ENCODE measurements around the gene DCAF11.

DCAF11 gene

DNA sequence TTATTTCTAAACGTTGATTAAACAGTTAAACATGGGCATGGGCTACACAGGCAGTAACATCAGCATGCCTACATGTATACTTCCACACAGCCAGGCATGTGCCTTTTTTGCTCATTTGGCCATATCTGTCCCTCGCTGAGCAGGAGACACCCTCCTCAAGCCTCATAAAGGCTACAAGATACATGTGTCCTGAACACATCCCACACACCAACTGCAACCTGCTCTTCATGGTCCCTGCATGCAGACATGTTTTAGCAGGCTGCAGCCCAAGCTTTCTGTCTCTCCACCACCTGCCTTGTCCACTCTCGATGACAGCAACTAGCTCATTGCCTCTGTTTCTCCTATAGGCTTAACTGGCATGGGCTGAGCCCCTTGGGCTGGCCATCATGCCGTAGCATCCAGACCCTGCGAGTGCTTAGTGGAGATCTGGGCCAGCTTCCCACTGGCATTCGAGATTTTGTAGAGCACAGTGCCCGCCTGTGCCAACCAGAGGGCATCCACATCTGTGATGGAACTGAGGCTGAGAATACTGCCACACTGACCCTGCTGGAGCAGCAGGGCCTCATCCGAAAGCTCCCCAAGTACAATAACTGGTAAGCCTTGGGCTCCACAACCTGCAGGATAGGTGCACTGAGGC lies 17.9 kb upstream of the DCAF11 start:
- no peak overlapping the region for H3K27ac ChIP-seq (ENCODE audit: extremely low read depth, low read depth, low read length)
- POLR2A ChIA-PET, result interaction anchor here (1.9 kb wide), 1 partner anchor 17 kb away, joined by 6 read pairs; the partner anchor contains the start of genes DCAF11 and NRL
- H3K9me3 ChIP-seq (ENCODE audit: control insufficient read depth, insufficient read depth, low read depth, low read length), result no peaks in the 10 kb centered on the region
- peak; percentile 43; the same call in 1 of the 2 replicates for TF ChIP-seq ZNF600 (tag by site-specific recombination; IDR thresholded peaks at IDR 0.05)
- TF ChIP-seq, protein P1, sequence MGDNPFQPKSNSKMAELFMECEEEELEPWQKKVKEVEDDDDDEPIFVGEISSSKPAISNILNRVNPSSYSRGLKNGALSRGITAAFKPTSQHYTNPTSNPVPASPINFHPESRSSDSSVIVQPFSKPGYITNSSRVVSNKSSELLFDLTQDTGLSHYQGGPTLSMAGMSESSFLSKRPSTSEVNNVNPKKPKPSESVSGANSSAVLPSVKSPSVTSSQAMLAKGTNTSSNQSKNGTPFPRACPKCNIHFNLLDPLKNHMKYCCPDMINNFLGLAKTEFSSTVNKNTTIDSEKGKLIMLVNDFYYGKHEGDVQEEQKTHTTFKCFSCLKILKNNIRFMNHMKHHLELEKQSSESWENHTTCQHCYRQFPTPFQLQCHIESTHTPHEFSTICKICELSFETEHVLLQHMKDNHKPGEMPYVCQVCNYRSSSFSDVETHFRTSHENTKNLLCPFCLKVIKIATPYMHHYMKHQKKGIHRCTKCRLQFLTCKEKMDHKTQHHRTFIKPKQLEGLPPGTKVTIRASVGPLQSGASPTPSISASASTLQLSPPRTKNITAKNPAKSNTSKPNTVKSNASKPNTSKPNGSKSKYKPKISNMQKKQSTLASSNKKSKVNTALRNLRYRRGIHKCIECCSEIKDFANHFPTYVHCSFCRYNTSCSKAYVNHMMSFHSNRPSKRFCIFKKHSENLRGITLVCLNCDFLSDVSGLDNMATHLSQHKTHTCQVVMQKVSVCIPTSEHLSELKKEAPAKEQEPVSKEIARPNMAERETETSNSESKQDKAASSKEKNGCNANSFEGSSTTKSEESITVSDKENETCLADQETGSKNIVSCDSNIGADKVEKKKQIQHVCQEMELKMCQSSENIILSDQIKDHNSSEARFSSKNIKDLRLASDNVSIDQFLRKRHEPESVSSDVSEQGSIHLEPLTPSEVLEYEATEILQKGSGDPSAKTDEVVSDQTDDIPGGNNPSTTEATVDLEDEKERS (tag by site-specific recombination; IDR thresholded peaks at IDR 0.05), result no peak
- TF ChIP-seq OVOL3 (tag by site-specific recombination; IDR thresholded peaks at IDR 0.05), result no peak
- TF ChIP-seq, protein P2, sequence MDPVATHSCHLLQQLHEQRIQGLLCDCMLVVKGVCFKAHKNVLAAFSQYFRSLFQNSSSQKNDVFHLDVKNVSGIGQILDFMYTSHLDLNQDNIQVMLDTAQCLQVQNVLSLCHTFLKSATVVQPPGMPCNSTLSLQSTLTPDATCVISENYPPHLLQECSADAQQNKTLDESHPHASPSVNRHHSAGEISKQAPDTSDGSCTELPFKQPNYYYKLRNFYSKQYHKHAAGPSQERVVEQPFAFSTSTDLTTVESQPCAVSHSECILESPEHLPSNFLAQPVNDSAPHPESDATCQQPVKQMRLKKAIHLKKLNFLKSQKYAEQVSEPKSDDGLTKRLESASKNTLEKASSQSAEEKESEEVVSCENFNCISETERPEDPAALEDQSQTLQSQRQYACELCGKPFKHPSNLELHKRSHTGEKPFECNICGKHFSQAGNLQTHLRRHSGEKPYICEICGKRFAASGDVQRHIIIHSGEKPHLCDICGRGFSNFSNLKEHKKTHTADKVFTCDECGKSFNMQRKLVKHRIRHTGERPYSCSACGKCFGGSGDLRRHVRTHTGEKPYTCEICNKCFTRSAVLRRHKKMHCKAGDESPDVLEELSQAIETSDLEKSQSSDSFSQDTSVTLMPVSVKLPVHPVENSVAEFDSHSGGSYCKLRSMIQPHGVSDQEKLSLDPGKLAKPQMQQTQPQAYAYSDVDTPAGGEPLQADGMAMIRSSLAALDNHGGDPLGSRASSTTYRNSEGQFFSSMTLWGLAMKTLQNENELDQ (tag by site-specific recombination; IDR thresholded peaks at IDR 0.05; ENCODE audit: low read depth), result no peak
- H3K4me1 ChIP-seq (ENCODE audit: control insufficient read depth, insufficient read depth, low read length), result peaks cover 3% of the 10 kb centered on the region; the same call in 1 of the 2 replicates
- H3K36me3 ChIP-seq (ENCODE audit: control insufficient read depth in 2 of 2, insufficient read depth in 1 of 2, low read length in 2 of 2), result peaks cover 0 to 40% of the 10 kb centered on the region in 2 experiments; a peak in 2 of 3 replicates
- no peak overlapping the region for H3K4me3 ChIP-seq (ENCODE audit: low read depth, low read length)
- CTCF ChIA-PET, result interaction anchor here (0.7 to 9.4 kb wide), 4 partner anchors 10 to 374 kb away, joined by 3 to 145 read pairs (median 12); partner anchors contain the start of gene IRF9

DNA sequence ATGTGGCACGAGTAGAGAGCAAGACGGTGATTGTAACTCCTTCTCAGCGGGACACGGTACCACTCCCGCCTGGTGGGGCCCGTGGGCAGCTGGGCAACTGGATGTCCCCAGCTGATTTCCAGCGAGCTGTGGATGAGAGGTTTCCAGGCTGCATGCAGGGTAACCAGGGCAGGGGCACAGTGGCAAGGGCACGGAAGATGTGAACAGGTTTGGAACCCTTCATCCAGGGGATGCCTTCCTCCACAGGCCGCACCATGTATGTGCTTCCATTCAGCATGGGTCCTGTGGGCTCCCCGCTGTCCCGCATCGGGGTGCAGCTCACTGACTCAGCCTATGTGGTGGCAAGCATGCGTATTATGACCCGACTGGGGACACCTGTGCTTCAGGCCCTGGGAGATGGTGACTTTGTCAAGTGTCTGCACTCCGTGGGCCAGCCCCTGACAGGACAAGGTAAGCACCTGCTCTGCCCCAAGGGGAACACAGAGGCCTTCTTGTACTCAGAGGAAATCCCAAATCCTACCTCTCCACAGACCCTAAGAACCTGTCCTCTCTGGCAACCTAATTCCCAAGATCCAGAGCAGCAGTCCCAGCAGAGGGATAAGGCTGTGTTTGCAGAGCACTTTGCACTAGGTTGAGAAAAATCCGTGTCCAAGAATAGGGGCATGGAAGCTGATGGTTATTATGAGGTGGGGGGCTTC lies 16.2 kb upstream of the DCAF11 start:
- ChIA-PET POLR2A (interaction anchor here (0.8 to 1.9 kb wide), 3 partner anchors 12 to 38 kb away, joined by 3 to 6 read pairs (median 6); partner anchors contain the start of genes DCAF11, NRL and PSME1), CTCF (interaction anchor here (3.0 to 9.4 kb wide), 2 partner anchors 9 to 40 kb away, joined by 20 to 145 read pairs; no protein-coding TSS in a partner anchor)
- no peak overlapping the region for H3K4me3 ChIP-seq (ENCODE audit: low read depth, low read length)
- H3K9me3 ChIP-seq (ENCODE audit: control insufficient read depth, insufficient read depth, low read depth, low read length), result no peaks in the 10 kb centered on the region
- peaks cover 3% of the 10 kb centered on the region; the same call in 1 of the 2 replicates for H3K4me1 ChIP-seq (ENCODE audit: control insufficient read depth, insufficient read depth, low read length)
- TF ChIP-seq ZIC2 (tag by site-specific recombination; IDR thresholded peaks at IDR 0.05) (peak; percentile 10; the same call in 1 of the 2 replicates), ZNF214 (tag by site-specific recombination; IDR thresholded peaks at IDR 0.05; ENCODE audit: borderline replicate concordance) (no peak)
- H3K36me3 ChIP-seq (ENCODE audit: control insufficient read depth in 2 of 2, insufficient read depth in 1 of 2, low read length in 2 of 2), result peaks cover 0 to 52% of the 10 kb centered on the region in 2 experiments; a peak in 2 of 3 replicates
- H3K27ac ChIP-seq (ENCODE audit: extremely low read depth, low read depth, low read length), result no peak overlapping the region

DNA sequence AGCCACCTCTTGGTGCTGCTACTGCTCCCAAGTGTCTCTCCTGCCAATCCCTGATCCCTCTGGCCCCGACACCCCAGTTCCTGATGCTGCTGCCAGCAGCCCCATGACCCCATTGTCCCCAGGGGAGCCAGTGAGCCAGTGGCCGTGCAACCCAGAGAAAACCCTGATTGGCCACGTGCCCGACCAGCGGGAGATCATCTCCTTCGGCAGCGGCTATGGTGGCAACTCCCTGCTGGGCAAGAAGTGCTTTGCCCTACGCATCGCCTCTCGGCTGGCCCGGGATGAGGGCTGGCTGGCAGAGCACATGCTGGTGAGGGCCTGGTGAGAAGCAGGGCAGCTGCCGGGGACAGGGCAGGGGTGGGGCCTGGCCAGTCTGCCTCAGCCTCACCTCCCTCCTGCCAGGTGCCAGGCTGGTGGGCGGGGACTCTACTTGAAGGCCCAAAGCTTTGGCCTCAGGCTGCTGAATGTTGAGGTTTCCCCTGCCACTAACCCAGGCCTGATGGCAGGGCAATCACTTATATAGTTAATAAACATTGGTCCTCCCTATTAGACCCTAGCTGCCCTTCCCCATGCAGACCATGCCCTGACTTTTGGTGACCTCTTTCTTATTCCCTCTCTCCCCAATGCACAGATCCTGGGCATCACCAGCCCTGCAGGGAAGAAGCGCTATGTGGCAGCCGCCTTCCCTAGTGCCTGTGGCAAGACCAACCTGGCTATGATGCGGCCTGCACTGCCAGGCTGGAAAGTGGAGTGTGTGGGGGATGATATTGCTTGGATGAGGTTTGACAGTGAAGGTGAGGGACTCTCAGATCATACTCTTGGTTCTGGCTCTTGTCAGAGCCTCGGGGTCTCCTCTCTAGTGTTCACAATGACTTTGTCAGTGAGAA lies 15.4 kb upstream of the DCAF11 start:
- Histone ChIP-seq H3K36me3 (ENCODE audit: control insufficient read depth in 2 of 2, insufficient read depth in 1 of 2, low read length in 2 of 2) (peaks cover 0 to 59% of the 10 kb centered on the region in 2 experiments; a peak in 2 of 3 replicates), H3K4me3 (ENCODE audit: low read depth, low read length) (no peak overlapping the region), H3K4me1 (ENCODE audit: control insufficient read depth, insufficient read depth, low read length) (no peaks in the 10 kb centered on the region), H3K9me3 (ENCODE audit: control insufficient read depth, insufficient read depth, low read depth, low read length) (no peaks in the 10 kb centered on the region), H3K27ac (ENCODE audit: extremely low read depth, low read depth, low read length) (no peak overlapping the region)
- ChIA-PET POLR2A (interaction anchor here (1.6 to 1.9 kb wide), 2 partner anchors 15 kb away, joined by 4 to 6 read pairs; partner anchors contain the start of genes DCAF11 and NRL), CTCF (interaction anchor here (1.1 to 3.0 kb wide), 4 partner anchors 10 to 62 kb away, joined by 3 to 20 read pairs (median 10); partner anchors contain the start of gene IRF9)
- no peak for TF ChIP-seq ZBTB21 (tag by site-specific recombination; IDR thresholded peaks at IDR 0.05)
- TF ChIP-seq ZIC2 (tag by site-specific recombination; IDR thresholded peaks at IDR 0.05), result peak; percentile 98
